PFSK-1 (cell line): Measurements from ENCODE around the gene PCSK4.

Experiments used
- POLR2AphosphoS5 ChIP-seq: IDR thresholded peaks from 2 replicates; pipeline ENCODE4 v1.6.1; 2012; ENCODE audit warnings: low read depth, mild to moderate bottlenecking, control low read depth, low read length, moderate library complexity
- REST ChIP-seq, 2 experiments: IDR thresholded peaks; 2 replicates each; pipeline versions ENCODE4 v1.6.1 to v1.8.0; 2011 to 2012; ENCODE audit warnings: low read depth in 2 of 2, low read length in 2 of 2, control low read depth in 1 of 2, inconsistent platforms in 1 of 2, mild to moderate bottlenecking in 1 of 2, moderate library complexity in 1 of 2; ENCODE audit not compliant: insufficient read depth in 1 of 2
- SIN3A ChIP-seq: IDR thresholded peaks from 2 replicates; pipeline ENCODE4 v1.6.1; 2012; ENCODE audit warnings: mild to moderate bottlenecking, low read length, moderate library complexity, borderline replicate concordance; ENCODE audit not compliant: insufficient read depth
- TAF1 ChIP-seq: IDR thresholded peaks from 2 replicates; pipeline ENCODE4 v1.6.1; 2012; ENCODE audit warnings: low read length, control low read depth, borderline replicate concordance; ENCODE audit not compliant: insufficient read depth

- TF ChIP-seq TAF1: no peak
- TF ChIP-seq POLR2AphosphoS5: no peak
- no peak for TF ChIP-seq REST (IDR thresholded peaks at IDR 0.05; ENCODE audit: insufficient read depth in 1 of 2, low read depth in 2 of 2, low read length in 2 of 2)
- TF ChIP-seq SIN3A: no peak
These were observed 6.8 kb upstream of the PCSK4 start for GRCh38 chr19:1496714-1497577.
